Activated T-helper 17 cell treated with anti-CD3 and anti-CD28 coated beads, Interleukin-2, amount 50 U/mL, for 72 hours (primary cell): ENCODE data around the gene JAKMIP1. TPM values are rescaled to one million over a fixed set of nuclear protein-coding genes. Genes with fewer than 3 reads are reported as not detected.
A peak's percentile ranks its signal among the peaks of the same experiment; 100 is the strongest.
"Not testable (repeated sequence)": the region's sequence is repeated elsewhere in the genome, so short reads cannot be mapped to it uniquely, and the experiment has no call there.

Source experiments
- ATAC-seq: fragments of 150-1000 bp; cut with Tn5 transposase; replicated peaks from 2 replicates; pipeline ENCODE4 v1.10.0; 2021; ENCODE audit warnings: mild to moderate bottlenecking, moderate library complexity
- H3K27ac Mint-ChIP-seq: one replicate; pipeline ENCODE4 v1.8.0; 2022; ENCODE audit warnings: mixed read lengths
- H3K27me3 Mint-ChIP-seq: one replicate; pipeline ENCODE4 v1.8.0; 2022; ENCODE audit warnings: mixed read lengths
- H3K36me3 Mint-ChIP-seq: one replicate; pipeline ENCODE4 v1.8.0; 2022; ENCODE audit warnings: low read depth, mild to moderate bottlenecking, mixed read lengths
- H3K4me1 Mint-ChIP-seq: one replicate; pipeline ENCODE4 v1.8.0; 2022; ENCODE audit warnings: mixed read lengths
- H3K4me3 Mint-ChIP-seq: one replicate; pipeline ENCODE4 v1.8.0; 2022; ENCODE audit warnings: mild to moderate bottlenecking, mixed read lengths
- H3K9me3 Mint-ChIP-seq: one replicate; pipeline ENCODE4 v1.8.0; 2022; ENCODE audit warnings: mixed read lengths
- total RNA-seq, 2 donors: library from RNA; stranded (reverse); gene quantifications; one replicate each; pipeline ENCODE4 v1.2.3, GENCODE V29; 2022

The JAKMIP1 gene
- total RNA-seq, 2 donors from 2014 or later, result 13.1 to 34.6 TPM

DNA sequence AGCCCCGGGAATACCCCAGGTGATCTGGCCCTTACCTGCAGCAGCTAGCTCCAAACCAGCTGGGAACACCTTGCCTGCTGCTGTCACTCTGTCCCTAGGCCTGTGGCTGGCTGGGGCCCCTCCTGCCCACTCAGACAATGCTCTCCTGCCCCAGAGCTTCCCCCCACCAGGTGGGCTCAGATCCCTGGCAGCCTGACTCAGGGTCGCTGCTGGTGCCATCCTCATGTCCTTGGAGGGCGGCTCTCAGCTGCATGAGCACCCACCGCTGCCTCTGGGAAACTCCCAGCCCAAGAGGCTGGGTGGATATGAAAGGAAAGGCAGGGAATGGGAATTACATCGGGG is 197.9 kb downstream of the JAKMIP1 start:
- Mint-ChIP-seq H3K36me3 (no peaks in the 10 kb centered on the region), H3K4me3 (no peak overlapping the region), H3K4me1 (no peaks in the 10 kb centered on the region), H3K9me3 (no peaks in the 10 kb centered on the region), H3K27ac (no peak overlapping the region), H3K27me3 (peaks cover 10% of the 10 kb centered on the region)
- no peak for ATAC-seq

DNA sequence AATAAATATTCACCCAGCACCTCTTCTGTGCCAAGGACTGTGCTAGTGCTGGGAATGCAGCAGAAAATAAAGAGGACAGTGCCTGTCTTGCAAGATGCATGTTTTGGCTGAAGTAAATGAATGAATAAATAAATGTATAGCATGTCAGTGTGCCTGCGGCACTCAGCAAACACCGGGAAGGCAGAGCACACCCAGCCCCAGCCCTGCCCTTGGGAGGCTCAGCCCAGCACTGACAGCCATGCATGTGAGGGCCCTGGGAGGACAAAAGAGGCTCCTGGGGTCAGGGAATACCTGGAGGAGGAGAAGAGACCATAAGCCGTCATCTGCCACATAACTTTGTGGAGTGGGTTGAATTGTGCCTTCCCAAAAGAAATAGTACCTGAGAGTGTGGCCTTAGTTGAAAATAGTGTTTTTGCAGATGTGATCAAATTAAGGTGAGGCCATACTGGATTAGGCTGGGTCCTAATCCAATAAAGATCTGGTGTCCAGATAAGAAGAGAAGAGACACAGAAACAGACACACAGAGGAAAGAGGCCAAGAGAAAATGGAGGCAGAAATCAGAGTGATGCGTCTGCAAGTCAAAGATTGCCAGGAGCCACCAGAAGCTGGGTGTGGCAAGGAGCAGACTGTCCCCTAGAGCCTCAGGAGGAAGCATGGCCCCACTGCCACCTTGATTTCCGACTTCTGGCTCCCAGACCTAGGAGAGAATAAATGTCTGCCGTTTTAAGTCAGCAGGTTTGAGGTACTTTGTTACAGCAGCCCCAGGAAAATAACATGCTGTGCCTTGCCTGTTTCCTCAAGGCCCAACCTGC is 198.5 kb downstream of the JAKMIP1 start:
- Mint-ChIP-seq H3K36me3 (no peaks in the 10 kb centered on the region), H3K27me3 (peaks cover 8% of the 10 kb centered on the region), H3K4me1 (no peaks in the 10 kb centered on the region), H3K4me3 (no peak overlapping the region), H3K9me3 (no peaks in the 10 kb centered on the region), H3K27ac (no peak overlapping the region)
- no peak for ATAC-seq

DNA sequence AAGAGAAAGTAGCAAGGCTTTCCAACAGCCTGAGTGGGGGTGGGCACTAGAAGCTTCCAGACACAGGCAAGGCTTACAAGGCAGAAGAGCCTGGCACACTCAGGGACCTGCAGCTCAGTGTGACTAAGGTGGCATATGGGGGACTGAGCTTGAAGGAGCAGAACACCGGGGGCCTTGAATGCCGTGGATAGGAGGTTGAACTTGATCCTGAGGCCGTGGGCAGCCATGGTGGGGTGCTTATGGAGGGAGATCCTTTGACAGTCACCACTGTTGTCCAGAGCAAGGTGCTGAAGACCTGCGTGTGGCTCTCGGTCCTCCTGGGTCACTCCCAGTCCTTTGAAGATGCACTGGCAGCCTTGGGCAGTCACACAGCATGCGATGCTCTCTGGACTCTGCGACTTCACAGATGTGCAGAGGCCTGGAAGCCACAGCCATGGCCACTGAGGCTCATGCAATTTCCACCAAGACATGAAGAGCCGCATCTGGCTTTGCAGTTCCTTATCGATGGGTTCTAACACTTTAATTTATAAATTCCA is 200.5 kb downstream of the JAKMIP1 start:
- H3K9me3 Mint-ChIP-seq, result no peaks in the 10 kb centered on the region
- no peak for ATAC-seq
- no peaks in the 10 kb centered on the region for H3K4me1 Mint-ChIP-seq
- peaks cover 12% of the 10 kb centered on the region for H3K27me3 Mint-ChIP-seq
- no peak overlapping the region for H3K4me3 Mint-ChIP-seq
- no peaks in the 10 kb centered on the region for H3K36me3 Mint-ChIP-seq
- no peak overlapping the region for H3K27ac Mint-ChIP-seq

DNA sequence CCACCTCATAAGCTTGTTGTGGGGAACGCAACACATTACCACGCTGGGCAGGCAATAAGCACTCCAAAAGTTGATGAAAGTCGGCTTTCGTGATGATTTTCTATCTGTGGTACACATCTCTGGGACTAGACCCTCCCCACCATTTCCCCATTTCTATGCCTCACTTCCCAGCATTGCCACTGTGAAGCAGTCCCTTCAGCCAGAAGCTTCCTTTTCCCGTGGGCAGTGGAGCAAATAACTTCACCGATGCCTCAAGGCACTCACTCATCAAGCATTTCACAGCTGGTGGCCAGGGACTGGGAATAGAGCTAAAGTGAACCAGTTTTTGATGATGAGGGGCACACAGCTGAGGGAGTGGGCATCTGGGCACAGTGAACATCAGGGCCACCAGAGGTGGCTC is 201.0 kb downstream of the JAKMIP1 start:
- Mint-ChIP-seq H3K4me1 (no peaks in the 10 kb centered on the region), H3K27me3 (peaks cover 12% of the 10 kb centered on the region), H3K36me3 (no peaks in the 10 kb centered on the region), H3K27ac (no peak overlapping the region), H3K9me3 (no peaks in the 10 kb centered on the region), H3K4me3 (no peak overlapping the region)
- ATAC-seq, result no peak

DNA sequence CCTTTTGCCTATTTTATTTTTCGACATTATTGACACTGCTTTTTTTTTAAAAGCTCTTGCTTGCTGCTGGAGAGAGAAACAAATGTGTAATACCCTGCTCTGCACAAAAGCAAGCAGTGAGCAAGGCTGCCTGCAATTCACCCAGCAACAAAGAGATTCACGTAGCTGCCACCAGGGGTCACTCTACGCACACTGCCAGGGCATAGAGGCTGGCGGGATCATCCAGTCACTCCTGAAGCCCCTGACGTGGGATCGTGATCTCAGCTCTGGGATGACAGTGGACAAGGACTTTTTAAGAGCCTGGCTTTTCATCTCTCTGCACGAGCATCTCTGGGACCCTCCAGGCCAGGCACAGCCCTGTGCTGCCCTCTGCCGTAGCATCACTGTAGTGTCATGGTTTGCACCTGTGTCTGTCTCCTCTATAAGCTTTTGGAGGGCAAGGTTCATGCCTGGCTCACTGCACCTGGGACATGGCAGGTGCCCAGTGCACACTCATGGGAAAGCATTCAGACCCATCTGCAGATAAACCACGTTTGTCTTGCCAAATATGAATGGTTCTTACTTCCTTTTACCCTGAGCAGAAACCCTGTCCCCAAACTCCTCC is 201.9 kb downstream of the JAKMIP1 start:
- no peaks in the 10 kb centered on the region for H3K4me1 Mint-ChIP-seq
- H3K36me3 Mint-ChIP-seq, result no peaks in the 10 kb centered on the region
- peaks cover 12% of the 10 kb centered on the region for H3K27me3 Mint-ChIP-seq
- H3K4me3 Mint-ChIP-seq, result no peak overlapping the region
- peak; percentile 67 for ATAC-seq
- H3K9me3 Mint-ChIP-seq, result no peaks in the 10 kb centered on the region
- H3K27ac Mint-ChIP-seq, result no peak overlapping the region

DNA sequence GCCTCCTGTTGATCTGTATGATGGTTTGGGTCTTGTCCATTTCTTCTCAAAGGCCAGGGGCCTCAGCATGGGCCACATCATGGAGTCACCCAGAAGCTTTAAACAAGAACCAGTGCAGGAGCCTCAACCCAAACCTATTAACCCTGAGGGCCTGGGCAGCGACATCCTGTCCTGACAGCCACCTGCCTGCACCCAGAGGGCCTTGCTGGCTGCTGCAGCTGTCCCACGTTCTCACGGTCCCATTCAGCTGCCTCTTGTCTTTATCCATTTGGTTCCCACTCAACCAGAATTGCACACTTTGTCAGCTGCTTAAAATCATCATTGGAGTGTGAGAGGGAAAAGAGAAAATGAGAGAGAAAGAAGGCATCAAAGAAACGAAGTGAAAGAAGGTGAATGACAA is 203.7 kb downstream of the JAKMIP1 start:
- no peak overlapping the region for H3K27ac Mint-ChIP-seq
- ATAC-seq, result no peak
- peaks cover 12% of the 10 kb centered on the region for H3K27me3 Mint-ChIP-seq
- H3K4me3 Mint-ChIP-seq, result no peak overlapping the region
- H3K9me3 Mint-ChIP-seq, result no peaks in the 10 kb centered on the region
- no peaks in the 10 kb centered on the region for H3K36me3 Mint-ChIP-seq
- H3K4me1 Mint-ChIP-seq, result no peaks in the 10 kb centered on the region

DNA sequence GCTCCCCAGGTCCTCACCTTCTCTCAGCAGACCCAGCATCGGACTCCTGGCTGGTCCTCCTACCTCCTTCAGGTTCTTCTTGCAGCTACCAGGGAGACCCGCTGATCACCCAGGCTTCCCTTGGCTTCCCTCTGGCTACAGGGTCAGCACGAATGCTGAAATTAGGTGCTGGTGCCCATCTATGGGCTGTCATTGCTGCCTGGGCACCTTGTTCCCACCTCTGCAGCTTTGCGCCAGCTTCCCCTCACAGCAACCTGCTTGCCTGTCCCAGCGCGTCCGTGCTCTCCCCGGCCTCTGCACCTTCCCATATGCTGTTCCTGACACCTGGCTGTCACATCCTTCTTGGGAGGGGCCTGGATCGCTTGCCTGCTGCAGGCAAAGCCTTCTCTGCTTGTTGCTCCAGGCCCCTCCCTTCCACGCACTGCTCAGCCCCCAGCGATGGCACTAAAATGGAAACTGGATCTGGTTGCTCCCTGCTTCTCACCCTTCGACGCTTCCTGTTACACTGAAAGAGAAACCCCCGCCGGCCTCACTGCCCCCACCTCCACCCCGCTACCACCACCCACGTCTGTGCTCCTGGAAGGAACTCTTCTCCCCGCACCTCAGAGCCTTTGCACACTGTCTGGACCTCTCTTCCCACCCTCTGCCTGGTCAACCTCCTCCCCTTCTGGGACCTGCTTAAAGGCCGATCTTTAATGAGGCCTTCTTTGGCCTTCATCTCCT is 204.3 kb downstream of the JAKMIP1 start:
- H3K4me3 Mint-ChIP-seq, result no peak overlapping the region
- H3K36me3 Mint-ChIP-seq, result no peaks in the 10 kb centered on the region
- H3K9me3 Mint-ChIP-seq, result no peaks in the 10 kb centered on the region
- H3K4me1 Mint-ChIP-seq, result no peaks in the 10 kb centered on the region
- ATAC-seq, result no peak
- no peak overlapping the region for H3K27ac Mint-ChIP-seq
- peaks cover 12% of the 10 kb centered on the region for H3K27me3 Mint-ChIP-seq

DNA sequence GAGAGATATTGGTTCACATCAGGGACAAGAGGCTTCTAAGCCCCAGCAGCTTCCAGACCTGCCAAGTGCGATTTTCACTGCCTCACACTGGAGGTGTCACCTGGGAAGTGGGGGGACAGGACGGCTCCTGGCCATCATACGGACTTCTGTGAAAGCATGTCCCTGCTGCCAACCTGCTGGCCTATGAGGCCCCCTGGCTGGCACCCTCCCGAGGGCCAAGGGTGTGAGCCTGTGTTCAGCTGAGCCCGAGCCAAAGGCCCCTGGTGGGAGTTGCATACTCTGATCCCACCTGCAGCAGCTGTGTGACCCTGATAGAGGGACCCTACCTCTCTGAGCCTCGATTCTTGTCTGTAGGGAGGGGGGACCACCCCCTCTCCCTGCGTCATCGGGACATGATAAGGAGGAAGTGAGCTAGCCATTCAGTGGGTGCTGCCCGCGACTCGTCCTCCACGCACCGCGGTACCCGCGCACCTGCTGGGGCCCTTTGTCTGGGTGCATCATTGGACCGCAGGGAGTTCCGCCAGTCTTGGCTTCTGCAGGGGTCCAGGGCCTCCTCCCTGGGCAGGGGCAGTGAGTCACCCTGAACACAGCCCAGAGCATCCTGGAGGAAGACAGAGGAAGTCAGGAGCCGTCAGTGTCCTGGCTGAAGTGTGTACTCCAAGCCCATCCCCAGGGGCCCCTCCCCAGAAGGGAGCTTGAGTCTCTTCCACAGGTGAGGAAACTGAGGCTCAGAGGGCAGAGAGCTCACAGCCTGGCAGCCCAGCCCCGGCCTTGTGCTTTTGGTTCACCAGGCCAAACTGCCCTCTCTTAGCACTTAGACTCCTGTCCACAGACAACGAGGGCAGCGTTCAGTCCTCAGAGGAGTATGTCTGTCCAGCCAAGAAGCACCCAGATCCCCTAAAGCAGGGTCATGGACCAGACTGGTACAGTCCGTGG is 206.2 kb downstream of the JAKMIP1 start:
- Mint-ChIP-seq H3K27ac (no peak overlapping the region), H3K4me3 (no peak overlapping the region), H3K36me3 (no peaks in the 10 kb centered on the region), H3K9me3 (no peaks in the 10 kb centered on the region), H3K27me3 (peaks cover 8% of the 10 kb centered on the region), H3K4me1 (no peaks in the 10 kb centered on the region)
- ATAC-seq, result no peak

DNA sequence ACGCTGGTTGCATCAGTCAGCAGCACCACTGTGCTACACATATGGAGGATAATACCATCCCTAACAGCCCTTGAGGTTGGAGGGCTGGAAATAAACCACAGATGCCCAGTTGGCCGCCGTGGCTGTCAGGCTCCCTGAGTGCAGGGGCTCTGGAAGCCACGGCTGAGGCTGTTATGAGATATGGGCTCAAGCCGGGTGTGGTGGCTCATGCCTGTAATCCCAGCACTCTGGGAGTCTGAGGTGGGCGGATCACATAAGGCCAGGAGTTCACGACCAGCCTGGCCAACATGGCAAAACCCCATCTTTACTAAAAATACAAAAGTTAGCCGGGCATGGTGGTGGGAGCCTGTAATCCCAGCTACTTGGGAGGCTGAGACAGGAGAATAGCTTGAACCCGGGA is 207.0 kb downstream of the JAKMIP1 start:
- not testable (repeated sequence) for H3K27me3 Mint-ChIP-seq, H3K27ac Mint-ChIP-seq, H3K36me3 Mint-ChIP-seq, H3K4me1 Mint-ChIP-seq, H3K9me3 Mint-ChIP-seq, H3K4me3 Mint-ChIP-seq, ATAC-seq

DNA sequence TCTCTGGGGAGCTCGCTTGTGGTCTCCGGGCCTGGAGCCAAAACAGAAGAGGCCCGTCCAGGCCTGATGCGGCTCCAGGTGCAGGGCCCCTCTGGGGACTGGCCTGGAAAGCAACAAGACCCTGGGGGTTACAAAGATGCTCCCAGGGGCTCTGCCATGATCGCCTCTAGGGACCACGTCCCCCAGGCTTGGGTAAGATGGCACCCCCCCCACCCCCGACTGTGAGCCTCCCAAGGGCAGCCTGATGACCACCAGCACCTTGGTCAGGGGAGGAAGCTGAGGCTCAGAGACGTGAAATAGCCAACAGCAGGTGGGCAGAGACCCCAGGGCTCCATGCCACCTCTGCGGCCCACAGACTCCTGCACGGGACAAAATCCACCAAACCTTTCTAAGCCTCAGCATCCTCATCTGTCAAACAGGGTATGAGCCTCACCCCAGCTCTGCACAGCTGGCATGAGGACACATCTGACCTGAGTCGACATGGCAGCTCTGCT is 207.5 kb downstream of the JAKMIP1 start:
- no peak overlapping the region for H3K4me3 Mint-ChIP-seq
- no peak for ATAC-seq
- H3K9me3 Mint-ChIP-seq, result no peaks in the 10 kb centered on the region
- H3K4me1 Mint-ChIP-seq, result no peaks in the 10 kb centered on the region
- H3K27ac Mint-ChIP-seq, result no peak overlapping the region
- no peaks in the 10 kb centered on the region for H3K36me3 Mint-ChIP-seq
- peaks cover 7% of the 10 kb centered on the region for H3K27me3 Mint-ChIP-seq

DNA sequence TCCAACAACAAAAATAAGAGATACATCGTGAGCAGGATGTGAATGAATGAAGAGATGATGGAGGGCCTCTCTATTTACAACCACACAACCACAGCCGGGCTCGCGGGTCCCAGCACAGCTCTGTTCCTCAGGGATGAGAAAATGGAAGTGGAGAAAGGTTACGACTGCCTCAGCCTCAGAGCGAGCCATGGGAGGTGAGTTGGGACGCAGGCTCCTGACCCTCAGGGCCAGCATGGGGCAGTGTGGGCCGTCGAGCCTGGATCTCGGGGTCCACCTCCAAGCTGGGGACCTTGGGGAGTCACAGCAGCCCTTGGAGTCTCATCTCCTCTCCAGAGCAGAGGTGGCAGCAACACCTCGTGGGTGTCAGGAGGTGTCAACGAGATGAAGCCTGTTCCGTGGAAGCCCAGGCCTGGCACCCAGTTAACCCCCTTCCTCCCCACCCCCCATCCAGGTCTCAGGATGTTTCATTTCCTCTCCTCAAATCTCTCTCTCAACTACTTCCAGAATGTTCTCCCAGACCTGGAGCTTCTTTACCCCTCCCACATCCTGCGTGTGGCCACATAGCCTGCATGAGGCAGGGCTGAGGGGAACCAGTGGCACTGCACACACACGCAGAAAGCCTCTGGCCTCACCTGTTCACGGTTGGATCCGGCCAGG is 208.1 kb downstream of the JAKMIP1 start:
- no peak for ATAC-seq
- Mint-ChIP-seq H3K27me3 (peaks cover 7% of the 10 kb centered on the region), H3K27ac (no peak overlapping the region), H3K36me3 (no peaks in the 10 kb centered on the region), H3K4me3 (no peak overlapping the region), H3K4me1 (no peaks in the 10 kb centered on the region), H3K9me3 (no peaks in the 10 kb centered on the region)

DNA sequence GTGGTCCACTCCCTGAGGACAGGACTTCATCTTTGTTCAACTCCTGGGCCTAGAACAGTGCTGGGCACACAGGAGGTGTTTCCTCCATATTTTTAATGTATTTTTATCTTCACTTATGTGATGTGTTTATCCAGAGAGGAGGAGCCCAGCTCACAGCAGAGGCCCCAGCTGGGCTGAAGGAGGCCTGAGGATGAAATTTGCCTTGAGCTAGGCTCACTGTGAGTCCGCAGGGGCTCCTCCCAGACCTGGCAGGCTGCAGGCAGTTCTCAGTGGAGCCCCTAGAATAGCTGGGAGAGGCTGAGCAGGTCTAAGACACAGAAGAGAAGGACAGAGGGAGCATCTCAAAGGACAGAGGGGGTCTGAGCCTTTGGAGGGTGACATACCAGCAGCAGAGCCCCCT is 208.9 kb downstream of the JAKMIP1 start:
- H3K36me3 Mint-ChIP-seq, result no peaks in the 10 kb centered on the region
- peaks cover 1% of the 10 kb centered on the region for H3K27me3 Mint-ChIP-seq
- no peak for ATAC-seq
- H3K4me3 Mint-ChIP-seq, result no peak overlapping the region
- no peaks in the 10 kb centered on the region for H3K4me1 Mint-ChIP-seq
- H3K27ac Mint-ChIP-seq, result no peak overlapping the region
- no peaks in the 10 kb centered on the region for H3K9me3 Mint-ChIP-seq

DNA sequence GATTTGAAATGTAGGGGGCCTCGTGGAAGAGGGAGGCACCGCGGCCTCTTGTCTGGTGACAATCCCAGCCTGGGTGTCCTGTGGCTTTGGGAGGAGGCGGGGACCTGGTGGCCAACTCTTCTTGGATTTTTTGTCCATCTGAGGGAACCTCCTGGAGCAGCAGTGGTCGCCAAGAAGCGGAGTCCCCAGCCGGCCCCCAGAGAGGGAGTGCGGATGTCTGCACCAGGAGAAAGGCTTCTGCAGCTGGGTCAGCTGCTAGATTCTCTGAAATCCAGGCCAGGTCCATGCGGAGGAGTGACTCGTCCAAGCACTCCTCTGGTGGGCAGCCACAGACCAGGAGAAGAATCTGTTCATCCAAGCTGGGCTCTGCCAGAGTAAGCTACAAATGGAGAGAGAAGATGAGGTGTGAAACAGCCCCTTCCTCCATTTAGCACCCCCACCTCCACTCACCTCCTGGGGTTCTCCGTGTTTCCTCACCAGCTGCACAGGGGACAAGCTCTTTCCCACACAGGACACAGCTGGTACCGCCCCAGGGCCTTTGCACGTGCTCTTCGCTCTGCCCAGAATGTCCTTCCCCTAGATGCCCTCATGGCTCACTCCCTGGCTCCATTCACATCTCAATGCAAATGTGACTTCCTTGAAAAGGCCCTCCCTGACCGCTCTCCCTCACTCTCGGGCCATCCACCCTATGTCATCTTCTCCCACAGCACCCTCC is 209.7 kb downstream of the JAKMIP1 start:
- Mint-ChIP-seq H3K27ac (no peak overlapping the region), H3K4me1 (no peaks in the 10 kb centered on the region), H3K36me3 (no peaks in the 10 kb centered on the region), H3K9me3 (no peaks in the 10 kb centered on the region), H3K4me3 (no peak overlapping the region), H3K27me3 (no peaks in the 10 kb centered on the region)
- ATAC-seq, result no peak
